Neural progenitor cell (in vitro differentiated cells): Measurements from ENCODE around the gene PMFBP1.

Experiments
- CTCF ChIP-seq: fragments of 200-600 bp; sonication (generic); IDR thresholded peaks from 2 replicates; pipeline ENCODE4 v1.5.1; 2017; ENCODE audit warnings: antibody characterized with exemption, mild to moderate bottlenecking
- EZH2 ChIP-seq: fragments of 200-600 bp; sonication (generic); IDR thresholded peaks from 2 replicates; pipeline ENCODE4 v1.6.1; 2017; ENCODE audit warnings: antibody characterized with exemption, mild to moderate bottlenecking, moderate library complexity

- no peak for TF ChIP-seq EZH2
- no peak for TF ChIP-seq CTCF
Measured at GRCh38 chr16:72139908-72140307, 32.0 kb downstream of the PMFBP1 start.
